Naive thymus-derived CD4-positive, alpha-beta T cell (primary cell): Measurements from ENCODE around the gene SWSAP1. TPM values are rescaled to one million over a fixed set of nuclear protein-coding genes. Genes with fewer than 3 reads are reported as not detected.
A peak's percentile ranks its signal among the peaks of the same experiment; 100 is the strongest.
"Not testable (repeated sequence)": the region's sequence is repeated elsewhere in the genome, so short reads cannot be mapped to it uniquely, and the experiment has no call there.

Source experiments
- ATAC-seq: fragments of 150-1000 bp; cut with Tn5 transposase; 2 replicates; pipeline ENCODE4 v1.10.0; 2021; ENCODE audit warnings: mild to moderate bottlenecking, moderate library complexity
- CTCF ChIA-PET: fragments of 350-600 bp; sonication (Branson Sonifier 250); formaldehyde crosslinking; loops from one replicate; lab custom pipeline; 2021; ENCODE audit warnings: antibody characterized with exemption; lab: Charles Lee
- POLR2A ChIA-PET: fragments of 350-600 bp; sonication (Branson Sonifier 250); formaldehyde crosslinking; loops from one replicate; lab custom pipeline; 2021; ENCODE audit warnings: antibody characterized with exemption, inconsistent platforms; lab: Charles Lee
- DNase-seq, 9 donors: peaks; one replicate each; pipeline versions ENCODE4 v3.0.0 to v3.0.0-alpha.2; 2020 to 2022; ENCODE audit warnings: mixed read lengths in 1 of 9
- H3K27ac ChIP-seq: one replicate; pipeline ENCODE4 v1.7.0; 2013; ENCODE audit warnings: mild to moderate bottlenecking, low read depth, low read length, moderate library complexity
- H3K27me3 ChIP-seq, 2 donors: one replicate each; pipeline ENCODE4 v1.7.0; 2013; ENCODE audit warnings: low read length in 2 of 2, mild to moderate bottlenecking in 2 of 2, moderate library complexity in 2 of 2; ENCODE audit not compliant: control insufficient read depth in 2 of 2, insufficient read depth in 2 of 2
- H3K36me3 ChIP-seq, 3 experiments: 1 replicate in 2 of 3; 2 replicates in 1 of 3; pipeline ENCODE4 v1.7.0; 2013; ENCODE audit warnings: low read length in 3 of 3, mild to moderate bottlenecking in 3 of 3, moderate library complexity in 1 of 3; ENCODE audit not compliant: insufficient read depth in 3 of 3, control insufficient read depth in 2 of 3
- H3K4me1 ChIP-seq, 2 donors: one replicate each; pipeline ENCODE4 v1.7.0; 2013; ENCODE audit warnings: low read length in 2 of 2, mild to moderate bottlenecking in 2 of 2, moderate library complexity in 1 of 2; ENCODE audit not compliant: control insufficient read depth in 2 of 2, insufficient read depth in 2 of 2
- H3K4me3 ChIP-seq: 2 replicates; pipeline ENCODE4 v1.7.0; 2013; ENCODE audit warnings: mild to moderate bottlenecking, low read length
- H3K9me3 ChIP-seq, 3 experiments: 1 replicate in 2 of 3; 2 replicates in 1 of 3; pipeline ENCODE4 v1.7.0; 2013; ENCODE audit warnings: low read length in 3 of 3; ENCODE audit not compliant: control insufficient read depth in 2 of 3
- H3K27ac Mint-ChIP-seq, 9 donors: one replicate each; pipeline ENCODE4 v1.8.0; 2020 to 2022; ENCODE audit warnings: mixed read lengths in 9 of 9, mild to moderate bottlenecking in 8 of 9, moderate library complexity in 5 of 9, inconsistent platforms in 2 of 9
- H3K27me3 Mint-ChIP-seq, 5 donors: one replicate each; pipeline ENCODE4 v1.8.0; 2021 to 2022; ENCODE audit warnings: mixed read lengths in 5 of 5, mild to moderate bottlenecking in 1 of 5
- H3K36me3 Mint-ChIP-seq, 5 donors: one replicate each; pipeline ENCODE4 v1.8.0; 2020 to 2022; ENCODE audit warnings: mixed read lengths in 5 of 5, mild to moderate bottlenecking in 3 of 5, inconsistent platforms in 1 of 5
- H3K4me1 Mint-ChIP-seq, 7 donors: one replicate each; pipeline ENCODE4 v1.8.0; 2020 to 2022; ENCODE audit warnings: mixed read lengths in 7 of 7, mild to moderate bottlenecking in 3 of 7, inconsistent platforms in 1 of 7
- H3K4me3 Mint-ChIP-seq, 10 donors: one replicate each; pipeline ENCODE4 v1.8.0; 2020 to 2022; ENCODE audit warnings: mild to moderate bottlenecking in 10 of 10, mixed read lengths in 10 of 10, moderate library complexity in 6 of 10, inconsistent platforms in 2 of 10
- H3K9me3 Mint-ChIP-seq, 11 donors: one replicate each; pipeline ENCODE4 v1.8.0; 2020 to 2022; ENCODE audit warnings: mixed read lengths in 11 of 11, mild to moderate bottlenecking in 4 of 11, inconsistent platforms in 1 of 11, moderate library complexity in 1 of 11
- intact Hi-C, 2 donors: fragments of 100-400 bp; cut with micrococcal nuclease; formaldehyde crosslinking; loops; one replicate each; pipeline ENCODE4 v1.15.1; 2023
- polyA plus RNA-seq, 2 donors: library from polyadenylated mRNA; unstranded; fragments of 300-500 nt; fragmentation: Illumina TruSeq; gene quantifications; one replicate each; pipeline ENCODE4 v1.2.3, GENCODE V29; 2021
- total RNA-seq, 6 experiments: library from RNA in 5 of 6; stranded (reverse) in 5 of 6; gene quantifications; 1 replicate in 5 of 6; 2 replicates in 1 of 6; pipeline ENCODE4 v1.2.3 and lab custom pipeline; 2021 to 2026

SWSAP1 gene
- total and polyA plus RNA-seq, 7 experiments from 2014 or later, result 3.4 to 7.3 (median 4.1) TPM

DNA sequence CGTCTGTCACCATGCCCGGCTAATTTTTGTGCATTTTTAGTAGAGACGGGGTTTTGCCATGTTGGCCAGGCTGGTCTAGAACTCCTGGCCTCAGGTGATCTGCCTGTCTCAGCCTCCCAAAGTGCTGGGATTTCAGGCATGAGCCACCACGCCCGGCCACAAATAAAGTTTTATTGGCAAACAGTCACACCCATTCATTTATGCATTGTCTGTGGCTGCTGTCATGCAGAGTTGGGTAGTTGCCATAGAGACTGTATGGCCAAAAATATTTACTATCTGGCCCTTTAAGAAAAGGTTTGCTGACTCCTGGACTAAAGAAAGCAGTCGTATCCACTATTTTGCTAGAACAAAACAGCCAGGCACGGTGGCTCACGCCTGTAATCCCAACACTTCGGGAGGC is 40.6 kb upstream of the SWSAP1 start:
- H3K4me3 ChIP-seq, H3K4me3 Mint-ChIP-seq, intact Hi-C loops, DNase-seq, H3K9me3 Mint-ChIP-seq, ATAC-seq, H3K27ac Mint-ChIP-seq, CTCF ChIA-PET, POLR2A ChIA-PET, H3K27me3 Mint-ChIP-seq, H3K9me3 ChIP-seq, H3K27me3 ChIP-seq, H3K27ac ChIP-seq: not testable (repeated sequence)
- H3K4me1 ChIP-seq, result peaks cover 0 to 16% of the 10 kb centered on the region in 2 donors
- H3K36me3 ChIP-seq, result peaks cover 0 to 21% (median 6%) of the 10 kb centered on the region in 3 experiments
- peaks cover 11 to 52% (median 29%) of the 10 kb centered on the region in 5 donors for H3K36me3 Mint-ChIP-seq
- H3K4me1 Mint-ChIP-seq, result peaks cover 0 to 21% (median 16%) of the 10 kb centered on the region in 7 donors

DNA sequence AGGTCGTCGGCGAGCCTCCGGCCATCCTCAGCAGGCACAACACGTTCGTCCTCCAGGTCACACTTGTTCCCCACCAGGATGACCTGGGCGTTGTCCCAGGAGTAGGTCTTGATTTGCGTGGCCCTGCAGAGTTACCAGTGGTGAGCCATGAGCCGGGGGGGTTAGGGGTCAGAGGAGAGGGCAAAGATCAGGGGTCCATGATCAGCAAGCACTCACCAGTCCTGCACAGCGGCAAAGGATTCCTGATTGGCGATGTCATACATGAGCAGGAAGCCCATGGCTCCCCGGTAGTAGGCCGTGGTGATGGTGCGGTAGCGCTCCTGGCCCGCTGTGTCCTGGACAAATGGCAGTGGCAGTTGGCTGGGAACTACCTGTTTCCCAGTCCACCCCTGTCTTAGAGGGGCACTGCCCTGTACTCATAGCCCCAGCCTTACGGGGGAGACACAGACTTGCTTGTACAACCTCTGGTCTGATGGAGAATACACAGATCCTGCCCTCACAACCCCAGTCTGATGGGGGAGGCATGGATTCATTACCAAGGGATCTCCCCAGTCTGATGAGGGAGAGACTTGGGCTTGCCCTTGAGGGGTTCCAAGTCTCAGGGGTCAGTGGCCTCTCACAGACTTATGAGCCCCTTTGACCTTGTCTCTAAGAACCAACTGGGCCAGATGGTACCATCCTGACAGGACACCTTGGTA is 38.9 kb upstream of the SWSAP1 start:
- no peak overlapping the region for H3K27ac ChIP-seq
- H3K36me3 ChIP-seq, result peaks cover 0 to 27% (median 6%) of the 10 kb centered on the region in 3 experiments
- ATAC-seq, result no peak
- ChIA-PET CTCF (no interaction called here), POLR2A (interaction anchor here (0.6 to 0.7 kb wide), 2 partner anchors 11 to 36 kb away, joined by 3 read pairs; partner anchors contain the start of gene CCDC159)
- Mint-ChIP-seq H3K4me1 (peaks cover 0 to 31% (median 25%) of the 10 kb centered on the region in 7 donors), H3K9me3 (peaks cover 0 to 1% (median 0%) of the 10 kb centered on the region in 11 donors), H3K27ac (peak overlapping the region in 1 of 9 donors; percentile 75), H3K4me3 (no peak overlapping the region), H3K36me3 (peaks cover 11 to 45% (median 26%) of the 10 kb centered on the region in 5 donors), H3K27me3 (no peaks in the 10 kb centered on the region)
- no peaks in the 10 kb centered on the region for H3K9me3 ChIP-seq
- no peak for DNase-seq
- intact Hi-C loops, result no loop called here
- H3K4me1 ChIP-seq, result peaks cover 5 to 28% of the 10 kb centered on the region in 2 donors
- H3K4me3 ChIP-seq, result no peak overlapping the region
- no peaks in the 10 kb centered on the region for H3K27me3 ChIP-seq

DNA sequence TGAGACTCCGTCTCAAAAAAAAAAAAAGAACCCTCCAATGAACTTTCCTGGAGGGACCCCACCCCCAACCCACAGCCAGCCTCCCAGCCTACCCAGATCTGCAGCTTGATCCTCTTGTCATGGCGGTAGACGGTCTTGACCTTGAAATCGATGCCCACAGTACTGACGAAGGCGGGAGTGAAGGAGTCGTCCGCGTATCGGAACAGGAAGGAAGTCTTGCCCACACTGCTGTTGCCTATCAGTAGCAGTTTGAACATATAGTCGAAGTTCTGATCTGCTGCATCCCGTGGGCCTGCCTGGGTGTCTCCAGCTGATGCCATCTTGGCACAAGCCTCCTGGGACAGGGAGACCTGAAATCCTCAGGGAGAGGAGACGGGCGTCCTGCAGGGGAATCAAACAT is 37.4 kb upstream of the SWSAP1 start:
- Mint-ChIP-seq H3K27ac (peak overlapping the region in 4 of 9 donors; percentile 5 to 63 (median 44)), H3K36me3 (peaks cover 11 to 42% (median 25%) of the 10 kb centered on the region in 5 donors), H3K9me3 (peaks cover 0 to 1% (median 0%) of the 10 kb centered on the region in 11 donors), H3K4me1 (peaks cover 0 to 31% (median 25%) of the 10 kb centered on the region in 7 donors), H3K27me3 (no peaks in the 10 kb centered on the region), H3K4me3 (peak overlapping the region in 6 of 10 donors; percentile 14 to 84 (median 29))
- Histone ChIP-seq H3K4me3 (no peak overlapping the region), H3K27me3 (no peaks in the 10 kb centered on the region), H3K9me3 (no peaks in the 10 kb centered on the region), H3K36me3 (peaks cover 0 to 27% (median 6%) of the 10 kb centered on the region in 3 experiments), H3K4me1 (peaks cover 5 to 28% of the 10 kb centered on the region in 2 donors), H3K27ac (no peak overlapping the region)
- ATAC-seq (peak; percentile 45), DNase-seq (no peak)
- POLR2A ChIA-PET, result interaction anchor here (0.6 kb wide), 1 partner anchor 1416 kb away, joined by 5 read pairs; no protein-coding TSS in a partner anchor
- CTCF ChIA-PET, result no interaction called here
- intact Hi-C loops, result no loop called here

DNA sequence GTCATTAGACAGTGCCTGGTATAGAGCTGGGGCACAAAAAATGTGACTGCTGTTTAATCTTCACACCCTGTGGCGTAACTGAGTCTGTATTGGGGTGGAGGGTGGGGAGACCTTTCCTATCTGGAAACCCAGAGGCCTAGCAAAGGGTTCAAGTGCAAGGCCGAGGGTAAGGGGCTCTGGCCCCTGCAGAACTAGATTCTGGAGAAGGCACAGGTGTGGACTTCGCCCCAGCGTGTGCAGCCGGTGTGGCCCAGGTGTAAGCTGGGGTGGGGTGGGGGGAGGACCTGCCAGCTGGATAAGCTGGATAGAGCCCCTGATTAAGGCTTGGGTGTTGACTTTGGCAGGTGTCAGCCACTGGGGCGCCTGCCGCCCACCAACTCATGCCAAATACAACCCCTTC is 36.3 kb upstream of the SWSAP1 start:
- Histone ChIP-seq H3K27me3 (no peaks in the 10 kb centered on the region), H3K36me3 (peaks cover 0 to 25% (median 6%) of the 10 kb centered on the region in 3 experiments), H3K27ac (no peak overlapping the region), H3K9me3 (no peaks in the 10 kb centered on the region), H3K4me1 (peaks cover 5 to 28% of the 10 kb centered on the region in 2 donors), H3K4me3 (no peak overlapping the region)
- no peaks in the 10 kb centered on the region for H3K27me3 Mint-ChIP-seq
- H3K36me3 Mint-ChIP-seq, result peaks cover 7 to 38% (median 19%) of the 10 kb centered on the region in 5 donors
- peak overlapping the region in 1 of 9 donors; percentile 66 for H3K27ac Mint-ChIP-seq
- intact Hi-C loops, result no loop called here
- DNase-seq, result no peak
- peak overlapping the region in 7 of 10 donors; percentile 17 to 88 (median 75) for H3K4me3 Mint-ChIP-seq
- ChIA-PET POLR2A (interaction anchor here (0.6 to 4.2 kb wide), 3 partner anchors 36 to 69 kb away, joined by 4 to 24 read pairs (median 4); partner anchors contain the start of gene SWSAP1), CTCF (interaction anchor here (0.9 kb wide), 1 partner anchor 8 kb away, joined by 3 read pairs; the partner anchor contains the start of genes CCDC159 and TMEM205)
- ATAC-seq, result no peak
- peaks cover 0 to 31% (median 25%) of the 10 kb centered on the region in 7 donors for H3K4me1 Mint-ChIP-seq
- H3K9me3 Mint-ChIP-seq, result peaks cover 0 to 1% (median 0%) of the 10 kb centered on the region in 11 donors

DNA sequence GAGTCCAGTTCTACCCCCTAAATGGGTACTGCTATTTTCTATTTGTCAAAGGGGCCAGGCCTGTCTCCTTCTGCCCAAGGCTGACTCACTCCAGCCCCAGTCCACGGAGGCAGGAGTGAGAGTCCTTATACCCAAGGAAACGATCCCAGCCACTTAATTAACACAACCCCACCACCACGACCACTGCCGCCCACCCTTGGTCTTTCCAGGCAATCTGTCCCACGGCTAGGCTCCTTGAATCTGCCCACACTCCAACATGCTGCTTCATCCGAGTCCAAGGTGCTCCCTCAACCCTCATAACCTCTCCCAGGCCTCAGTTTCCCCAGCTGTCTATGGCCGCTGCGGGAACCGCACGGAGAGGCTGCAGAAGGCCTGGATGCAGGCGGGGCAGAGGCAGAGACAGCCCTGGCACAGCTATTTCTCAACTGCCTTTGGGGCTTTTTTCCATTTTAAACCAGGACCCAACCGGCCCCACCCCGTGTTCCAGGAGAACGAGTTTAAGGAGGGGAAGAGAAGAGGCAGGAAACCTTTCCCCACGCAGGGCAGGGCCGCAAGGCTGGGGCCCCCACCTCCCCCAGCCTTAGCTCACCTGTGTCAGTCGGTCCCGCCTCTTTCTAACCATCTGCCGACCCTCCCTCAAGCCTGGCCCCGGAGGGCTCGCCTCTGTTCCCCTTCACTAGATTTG is 35.8 kb upstream of the SWSAP1 start:
- Mint-ChIP-seq H3K27ac (peak overlapping the region in 3 of 9 donors; percentile 56 to 75 (median 73)), H3K4me1 (peaks cover 0 to 31% (median 25%) of the 10 kb centered on the region in 7 donors), H3K4me3 (peak overlapping the region; percentile 75 to 88 (median 80)), H3K27me3 (no peaks in the 10 kb centered on the region), H3K9me3 (peaks cover 0 to 1% (median 0%) of the 10 kb centered on the region in 11 donors), H3K36me3 (peaks cover 7 to 34% (median 19%) of the 10 kb centered on the region in 5 donors)
- DNase-seq (no peak), ATAC-seq (peak; percentile 15)
- Histone ChIP-seq H3K4me3 (peak overlapping the region; percentile 75), H3K27ac (peak overlapping the region; percentile 63), H3K27me3 (no peaks in the 10 kb centered on the region), H3K36me3 (peaks cover 0 to 22% (median 6%) of the 10 kb centered on the region in 3 experiments), H3K9me3 (no peaks in the 10 kb centered on the region), H3K4me1 (peaks cover 5 to 28% of the 10 kb centered on the region in 2 donors)
- POLR2A ChIA-PET, result interaction anchor here (0.6 to 4.2 kb wide), 4 partner anchors 36 to 773 kb away, joined by 3 to 24 read pairs (median 6); partner anchors contain the start of genes KRI1 and SWSAP1
- intact Hi-C loops, result loop anchor here in 1 of 2 donors (1.0 kb wide), 1 partner anchor 97 kb away; the partner anchor contains the start of genes ODAD3 and PRKCSH
- CTCF ChIA-PET, result no interaction called here
